HepG2 (cell line): Measurements from ENCODE around the gene C9orf50. TPM values are rescaled to one million over a fixed set of nuclear protein-coding genes. Genes with fewer than 3 reads are reported as not detected.

ENCODE experiments used
- ARNT ChIP-seq: fragments of 450-650 bp; IDR thresholded peaks from 2 replicates; pipeline ENCODE4 v1.6.1; 2017
- BCLAF1 ChIP-seq: fragments of 450-650 bp; IDR thresholded peaks from 2 replicates; pipeline ENCODE4 v1.6.1; 2017; ENCODE audit warnings: mild to moderate bottlenecking
- ELF1 ChIP-seq: sonication (generic); formaldehyde crosslinking; IDR thresholded peaks from 2 replicates; pipeline ENCODE4 v1.4.0; 2020; ENCODE audit warnings: missing genetic modification reagents
- GABPA ChIP-seq, 2 experiments: IDR thresholded peaks; 2 replicates each; pipeline ENCODE4 v1.6.1; 2011 to 2016; ENCODE audit warnings: low read depth in 2 of 2, low read length in 1 of 2, missing biosample characterization in 1 of 2, missing genetic modification characterization in 1 of 2
- GATAD1 ChIP-seq: IDR thresholded peaks from 2 replicates; pipeline ENCODE4 v1.6.1; 2016; ENCODE audit warnings: missing genetic modification reagents, missing compliant biosample characterization
- PCBP1 ChIP-seq: fragments of 200-400 bp; formaldehyde crosslinking; IDR thresholded peaks from 2 replicates; pipeline ENCODE4 v1.6.1; 2017; ENCODE audit warnings: mild to moderate bottlenecking, low read depth, low read length, borderline replicate concordance
- RARG ChIP-seq: sonication (generic); formaldehyde crosslinking; IDR thresholded peaks from 2 replicates; pipeline ENCODE4 v1.4.0; 2020; ENCODE audit warnings: low read depth, mild to moderate bottlenecking, missing genetic modification reagents
- SIN3A ChIP-seq: IDR thresholded peaks from 2 replicates; pipeline ENCODE4 v1.6.1; 2011; ENCODE audit warnings: low read depth, mild to moderate bottlenecking, control low read depth, low read length, borderline replicate concordance
- SOX6 ChIP-seq, 2 experiments: fragments of 450-650 bp in 1 of 2; sonication (generic) in 1 of 2; formaldehyde crosslinking in 1 of 2; IDR thresholded peaks; 2 replicates each; pipeline versions ENCODE4 v1.4.0 to v1.6.1; 2017 to 2020; ENCODE audit warnings: antibody characterized with exemption in 1 of 2, mild to moderate bottlenecking in 1 of 2, missing genetic modification reagents in 1 of 2
- STAT6 ChIP-seq: sonication (generic); formaldehyde crosslinking; IDR thresholded peaks from 2 replicates; pipeline ENCODE4 v1.4.0; 2020; ENCODE audit warnings: missing genetic modification reagents, mild to moderate bottlenecking, borderline replicate concordance
- TFAP4 ChIP-seq: sonication (generic); IDR thresholded peaks from 2 replicates; pipeline ENCODE4 v1.6.1; 2016; ENCODE audit warnings: low read depth, borderline replicate concordance
- ZEB1 ChIP-seq: IDR thresholded peaks from 2 replicates; pipeline ENCODE4 v1.6.1; 2012; ENCODE audit warnings: mild to moderate bottlenecking, low read depth, inconsistent platforms; ENCODE audit not compliant: insufficient replicate concordance
- ZFP82 ChIP-seq: sonication (generic); formaldehyde crosslinking; IDR thresholded peaks from 2 replicates; pipeline ENCODE4 v1.5.1; 2020; ENCODE audit warnings: mild to moderate bottlenecking, missing genetic modification reagents, borderline replicate concordance
- ZFP90 ChIP-seq: sonication (generic); formaldehyde crosslinking; IDR thresholded peaks from 2 replicates; pipeline ENCODE4 v1.8.0; 2022; ENCODE audit warnings: missing genetic modification reagents, mild to moderate bottlenecking, inconsistent platforms, borderline replicate concordance
- ZNF530 ChIP-seq: sonication (generic); formaldehyde crosslinking; IDR thresholded peaks from 2 replicates; pipeline ENCODE4 v1.5.0; 2020; ENCODE audit warnings: low read depth, mild to moderate bottlenecking, missing genetic modification reagents
- ZNF710 ChIP-seq: sonication (generic); formaldehyde crosslinking; IDR thresholded peaks from 2 replicates; pipeline ENCODE4 v1.5.0; 2020; ENCODE audit warnings: mild to moderate bottlenecking, missing genetic modification reagents, borderline replicate concordance
- ZNF777 ChIP-seq: sonication (generic); formaldehyde crosslinking; IDR thresholded peaks from 2 replicates; pipeline ENCODE4 v1.4.0; 2020; ENCODE audit warnings: missing genetic modification reagents
- ZSCAN12 ChIP-seq: sonication (generic); formaldehyde crosslinking; IDR thresholded peaks from 2 replicates; pipeline ENCODE4 v1.9.0; 2021; ENCODE audit warnings: mild to moderate bottlenecking, missing genetic modification reagents
- polyA plus RNA-seq, 8 experiments: library from polyadenylated mRNA; depleted of rRNA in 3 of 8; stranded (reverse) in 7 of 8; unstranded in 1 of 8; fragments of >200 nt; fragmentation: Illumina TruSeq in 4 of 8; extraction: Trizol in 4 of 8; gene quantifications; 2 replicates each; pipeline versions ENCODE4 v1.2.1 to v1.2.3, GENCODE V29; 2011 to 2016; ENCODE audit warnings: low read depth in 4 of 8, missing spikeins in 1 of 8, mixed read lengths in 1 of 8; ENCODE audit not compliant: insufficient read depth in 1 of 8
- total RNA-seq, 5 experiments: library from RNA; depleted of rRNA; stranded (reverse); fragments of >200 nt; fragmentation: Illumina TruSeq; extraction: Trizol; gene quantifications; 2 replicates each; pipeline ENCODE4 v1.2.3, GENCODE V29; 2016; ENCODE audit warnings: low read depth in 1 of 5
- TF ChIP-seq, protein P1 (sequence below): sonication (generic); formaldehyde crosslinking; conservative IDR thresholded peaks from 2 replicates; pipeline ENCODE4 v1.8.0; 2022; ENCODE audit warnings: mild to moderate bottlenecking, moderate library complexity, missing genetic modification reagents

Gene C9orf50
- total and polyA plus RNA-seq, 2 of the 13 experiments (the other 11 are each of a cell fraction or from before 2014, with no cell fraction given) = not detected

DNA sequence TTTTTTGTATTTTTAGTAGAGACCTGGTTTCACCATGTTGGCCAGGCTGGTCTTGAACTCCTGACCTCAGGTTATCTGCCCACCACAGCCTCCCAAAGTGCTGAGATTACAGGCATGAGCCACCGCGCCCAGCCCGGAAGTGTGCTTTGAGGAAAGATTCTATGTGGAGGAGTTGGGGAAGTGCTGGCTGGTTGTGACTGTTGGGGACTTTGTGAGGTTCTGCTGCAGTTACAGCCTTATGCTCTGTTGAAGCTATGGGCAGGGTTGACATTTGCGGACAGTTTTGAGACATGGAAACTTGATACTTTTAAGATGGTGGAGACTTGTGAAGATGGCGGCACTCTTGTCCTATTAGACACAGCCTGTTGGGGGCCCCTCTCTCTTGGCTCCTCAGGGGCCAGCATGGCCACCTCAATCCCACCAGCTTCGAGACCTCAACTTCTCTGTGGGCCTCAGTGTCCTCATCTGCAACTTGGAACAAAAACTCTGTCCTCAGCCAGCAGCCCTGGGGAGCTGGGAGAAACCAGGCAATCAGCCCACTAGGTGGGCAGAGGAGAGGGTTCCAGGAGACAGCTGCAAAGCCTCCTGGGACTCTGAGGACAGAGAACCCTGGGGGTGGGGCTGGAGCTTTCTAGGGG is 24.9 kb downstream of the C9orf50 start (continued):
- TF ChIP-seq ZNF710 = no peak
- no peak for TF ChIP-seq ELF1 (CRISPR knock-in tag)
- no peak for TF ChIP-seq BCLAF1
- no peak for TF ChIP-seq GATAD1 (CRISPR knock-in tag)
- TF ChIP-seq RARG (CRISPR knock-in tag) = no peak
- no peak for TF ChIP-seq SOX6 (IDR thresholded peaks at IDR 0.05)
- no peak for TF ChIP-seq SOX6 (CRISPR knock-in tag; IDR thresholded peaks at IDR 0.05)
- TF ChIP-seq STAT6 (CRISPR knock-in tag) = no peak
- TF ChIP-seq ZFP90 = no peak
- no peak for TF ChIP-seq GABPA (IDR thresholded peaks at IDR 0.05; ENCODE audit: low read depth, low read length)
- TF ChIP-seq GABPA (CRISPR knock-in tag; IDR thresholded peaks at IDR 0.05; ENCODE audit: low read depth) = 0 out of 2 replicates have a peak, but pooled peaks have one; percentile 9
- TF ChIP-seq ZNF530 (CRISPR knock-in tag) = no peak
- no peak for TF ChIP-seq ZFP82 (CRISPR knock-in tag)
- TF ChIP-seq SIN3A = no peak
- TF ChIP-seq PCBP1 = no peak
- no peak for TF ChIP-seq ZEB1
- TF ChIP-seq ZSCAN12 (CRISPR knock-in tag) = no peak
- TF ChIP-seq ARNT = no peak
- peak; percentile 25; the same call in 1 of the 2 replicates for TF ChIP-seq TFAP4
- no peak for TF ChIP-seq ZNF777
- TF ChIP-seq, protein P1, sequence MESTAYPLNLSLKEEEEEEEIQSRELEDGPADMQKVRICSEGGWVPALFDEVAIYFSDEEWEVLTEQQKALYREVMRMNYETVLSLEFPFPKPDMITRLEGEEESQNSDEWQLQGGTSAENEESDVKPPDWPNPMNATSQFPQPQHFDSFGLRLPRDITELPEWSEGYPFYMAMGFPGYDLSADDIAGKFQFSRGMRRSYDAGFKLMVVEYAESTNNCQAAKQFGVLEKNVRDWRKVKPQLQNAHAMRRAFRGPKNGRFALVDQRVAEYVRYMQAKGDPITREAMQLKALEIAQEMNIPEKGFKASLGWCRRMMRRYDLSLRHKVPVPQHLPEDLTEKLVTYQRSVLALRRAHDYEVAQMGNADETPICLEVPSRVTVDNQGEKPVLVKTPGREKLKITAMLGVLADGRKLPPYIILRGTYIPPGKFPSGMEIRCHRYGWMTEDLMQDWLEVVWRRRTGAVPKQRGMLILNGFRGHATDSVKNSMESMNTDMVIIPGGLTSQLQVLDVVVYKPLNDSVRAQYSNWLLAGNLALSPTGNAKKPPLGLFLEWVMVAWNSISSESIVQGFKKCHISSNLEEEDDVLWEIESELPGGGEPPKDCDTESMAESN (CRISPR knock-in tag) = no peak
